Endothelial cell (in vitro differentiated cells): ENCODE measurements around the gene PODXL2. TPM values are rescaled to one million over a fixed set of nuclear protein-coding genes. Genes with fewer than 3 reads are reported as not detected.

Experiments used
- DNase-seq: peaks from one replicate; pipeline ENCODE4 v3.0.0; 2021; ENCODE audit warnings: low spot score
- H3K27ac Mint-ChIP-seq: one replicate; pipeline ENCODE4 v1.8.0; 2021; ENCODE audit warnings: mixed read lengths, inconsistent platforms; ENCODE audit not compliant: unreplicated experiment
- H3K27me3 Mint-ChIP-seq: one replicate; pipeline ENCODE4 v1.8.0; 2021; ENCODE audit warnings: mild to moderate bottlenecking, moderate library complexity, mixed read lengths, inconsistent platforms; ENCODE audit not compliant: unreplicated experiment
- H3K36me3 Mint-ChIP-seq: one replicate; pipeline ENCODE4 v1.8.0; 2021; ENCODE audit warnings: mild to moderate bottlenecking, low read depth, mixed read lengths, inconsistent platforms; ENCODE audit not compliant: unreplicated experiment
- H3K4me1 Mint-ChIP-seq: one replicate; pipeline ENCODE4 v1.8.0; 2021; ENCODE audit warnings: mild to moderate bottlenecking, mixed read lengths, inconsistent platforms; ENCODE audit not compliant: unreplicated experiment
- H3K4me3 Mint-ChIP-seq: one replicate; pipeline ENCODE4 v1.8.0; 2021; ENCODE audit warnings: mild to moderate bottlenecking, mixed read lengths, inconsistent platforms; ENCODE audit not compliant: unreplicated experiment
- H3K9me3 Mint-ChIP-seq: one replicate; pipeline ENCODE4 v1.8.0; 2021; ENCODE audit warnings: mixed read lengths, inconsistent platforms; ENCODE audit not compliant: unreplicated experiment
- CTCF ChIP-seq: fragments of 200-600 bp; sonication (generic); IDR thresholded peaks from one replicate; pipeline ENCODE4 v1.5.0; 2021; ENCODE audit warnings: antibody characterized with exemption; ENCODE audit not compliant: unreplicated experiment
- total RNA-seq: library from RNA; stranded (reverse); fragmentation: NEBNext Ultra II Directional; extraction: Animal tissue kit (Norgen Biotek cat#: 25700); gene quantifications from one replicate; pipeline ENCODE4 v1.2.1, GENCODE V29; 2021; ENCODE audit not compliant: unreplicated experiment

PODXL2 gene
- total RNA-seq, 1 donor from 2014 or later = 16.4 TPM

DNA sequence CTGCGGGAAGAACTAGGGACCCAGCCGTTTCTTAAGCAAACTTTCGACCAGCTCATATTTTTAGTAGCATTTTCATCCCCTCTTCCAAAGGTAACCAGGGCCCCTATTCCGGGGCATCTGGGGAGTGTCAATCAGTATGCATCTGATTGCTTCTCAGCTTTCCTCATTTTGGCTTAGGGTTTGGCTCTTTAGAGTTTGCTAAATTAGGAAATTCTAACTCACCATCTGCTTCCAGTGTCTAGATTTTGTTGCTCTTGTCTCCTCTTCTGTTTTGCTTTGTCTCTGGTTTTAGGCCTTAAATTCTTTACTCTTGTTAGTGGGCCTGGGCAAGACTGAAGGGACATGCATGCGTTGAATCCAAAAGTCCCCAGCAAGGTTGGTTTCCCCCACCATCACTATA lies 34.2 kb downstream of the PODXL2 start:
- Mint-ChIP-seq H3K9me3 (no peaks in the 10 kb centered on the region), H3K36me3 (no peaks in the 10 kb centered on the region), H3K4me1 (peaks cover 4% of the 10 kb centered on the region), H3K4me3 (no peak overlapping the region), H3K27me3 (peaks cover 2% of the 10 kb centered on the region), H3K27ac (no peak overlapping the region)
- DNase-seq = no peak
- TF ChIP-seq CTCF = no peak

- H3K4me3 Mint-ChIP-seq = no peak overlapping the region
Observed at GRCh38 chr3:127665165-127665564, 36.2 kb downstream of the PODXL2 start.

GRCh38 chr3:127665586-127665985 lies 36.6 kb downstream of the PODXL2 start:
- peaks cover 7% of the 10 kb centered on the region for H3K27me3 Mint-ChIP-seq
- no peak for DNase-seq
- H3K9me3 Mint-ChIP-seq = no peaks in the 10 kb centered on the region
- H3K27ac Mint-ChIP-seq = no peak overlapping the region
- no peak overlapping the region for H3K4me3 Mint-ChIP-seq
- H3K4me1 Mint-ChIP-seq = no peaks in the 10 kb centered on the region
- TF ChIP-seq CTCF = no peak
- no peaks in the 10 kb centered on the region for H3K36me3 Mint-ChIP-seq

More at GRCh38 chr3:127665165-127665564, 36.2 kb downstream of the PODXL2 start:
- TF ChIP-seq CTCF = no peak
- DNase-seq = no peak
- H3K36me3 Mint-ChIP-seq = no peaks in the 10 kb centered on the region
- peaks cover 7% of the 10 kb centered on the region for H3K27me3 Mint-ChIP-seq
- no peaks in the 10 kb centered on the region for H3K9me3 Mint-ChIP-seq
- H3K27ac Mint-ChIP-seq = no peak overlapping the region
- peaks cover 3% of the 10 kb centered on the region for H3K4me1 Mint-ChIP-seq

DNA sequence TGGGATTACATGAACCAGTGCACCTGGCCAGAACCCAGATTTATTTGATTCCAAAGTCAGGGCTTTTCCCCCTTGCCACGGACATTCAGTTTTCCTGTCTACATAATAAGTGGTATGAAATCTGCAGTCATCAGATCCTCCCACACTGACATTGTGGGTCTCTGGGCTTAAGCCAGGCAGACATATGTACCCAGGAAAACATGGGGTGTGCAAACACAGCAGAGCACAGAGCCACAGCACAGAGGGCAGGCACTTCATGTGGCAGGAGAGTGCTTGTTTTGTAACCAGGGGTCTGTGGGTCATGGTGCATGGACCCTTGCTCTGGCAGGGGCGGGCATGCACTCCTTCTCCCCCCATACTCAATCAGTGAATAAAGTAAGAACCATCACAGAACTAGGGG lies 37.7 kb downstream of the PODXL2 start:
- no peak for TF ChIP-seq CTCF
- Mint-ChIP-seq H3K27ac (no peak overlapping the region), H3K36me3 (no peaks in the 10 kb centered on the region), H3K4me3 (no peak overlapping the region), H3K27me3 (peaks cover 7% of the 10 kb centered on the region), H3K9me3 (no peaks in the 10 kb centered on the region), H3K4me1 (no peaks in the 10 kb centered on the region)
- no peak for DNase-seq

DNA sequence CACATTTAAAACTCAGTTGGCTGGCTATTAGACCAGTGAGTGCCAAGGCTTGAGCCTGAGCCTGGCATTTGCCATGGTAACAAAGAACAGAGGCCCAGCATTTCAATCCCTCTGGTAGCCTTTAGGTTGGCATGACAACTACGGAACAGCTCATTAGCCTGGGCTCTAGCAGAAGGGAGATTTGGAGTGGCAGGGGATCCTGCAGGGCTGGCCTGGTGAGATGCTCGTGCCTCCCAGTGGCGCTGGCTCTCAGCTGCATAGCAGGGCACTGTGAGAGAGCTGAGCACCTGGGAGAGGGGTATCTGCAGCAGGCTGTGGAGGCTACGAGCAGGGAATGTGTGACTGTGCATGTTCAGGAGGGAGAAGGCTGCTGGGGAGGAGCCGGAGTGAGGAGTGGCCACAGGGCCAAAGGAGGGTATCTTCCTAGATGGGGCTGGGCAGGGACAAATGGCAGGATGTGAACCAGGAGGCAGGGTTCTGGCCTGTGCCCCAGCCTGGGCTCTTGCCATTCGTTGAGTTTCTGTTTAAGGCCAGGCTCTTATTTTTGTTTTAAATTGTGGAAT lies 38.2 kb downstream of the PODXL2 start:
- DNase-seq = no peak
- Mint-ChIP-seq H3K27me3 (peaks cover 7% of the 10 kb centered on the region), H3K4me1 (no peaks in the 10 kb centered on the region), H3K4me3 (no peak overlapping the region), H3K27ac (no peak overlapping the region), H3K9me3 (no peaks in the 10 kb centered on the region), H3K36me3 (no peaks in the 10 kb centered on the region)
- TF ChIP-seq CTCF = no peak
